RWPE2 (cell line): Measurements from ENCODE around the gene NDUFS6.
"Not testable (repeated sequence)": the region's sequence is repeated elsewhere in the genome, so short reads cannot be mapped to it uniquely, and the experiment has no call there.

Experiments
- ATAC-seq: fragments of 200-7000 bp; cut with Tn5 transposase; 3 replicates; pipeline ENCODE4 v1.9.1; 2021; ENCODE audit warnings: low read depth
- DNase-seq: peaks from one replicate; pipeline ENCODE4 v3.0.0-alpha.2; 2020; ENCODE audit warnings: low spot score
- H3K27ac ChIP-seq: fragments of 450-650 bp; 2 replicates; pipeline ENCODE4 v1.5.1; 2017; ENCODE audit warnings: mild to moderate bottlenecking; ENCODE audit not compliant: poor library complexity, severe bottlenecking
- H3K27me3 ChIP-seq: fragments of 250-450 bp; sonication (Bioruptor Pico); 2 replicates; pipeline ENCODE4 v1.5.1; 2021; ENCODE audit warnings: mild to moderate bottlenecking, moderate library complexity; ENCODE audit not compliant: insufficient read depth, poor library complexity, severe bottlenecking
- H3K36me3 ChIP-seq: fragments of 250-450 bp; sonication (Bioruptor Pico); 2 replicates; pipeline ENCODE4 v1.5.1; 2020; ENCODE audit warnings: low read depth, mild to moderate bottlenecking, moderate library complexity
- H3K4me1 ChIP-seq: fragments of 250-450 bp; sonication (Bioruptor Pico); 2 replicates; pipeline ENCODE4 v1.5.1; 2021; ENCODE audit warnings: mild to moderate bottlenecking, moderate library complexity; ENCODE audit not compliant: insufficient read depth, poor library complexity, severe bottlenecking
- H3K4me3 ChIP-seq: fragments of 250-450 bp; sonication (Bioruptor Pico); 2 replicates; pipeline ENCODE4 v1.5.1; 2021; ENCODE audit warnings: mild to moderate bottlenecking, moderate library complexity; ENCODE audit not compliant: severe bottlenecking
- H3K9me3 ChIP-seq: fragments of 250-450 bp; sonication (Bioruptor Pico); 2 replicates; pipeline ENCODE4 v1.5.1; 2021; ENCODE audit warnings: mild to moderate bottlenecking, moderate library complexity; ENCODE audit not compliant: severe bottlenecking
- CTCF ChIP-seq: fragments of 450-650 bp; IDR thresholded peaks from one replicate; pipeline ENCODE4 v1.5.1; 2017; ENCODE audit warnings: mild to moderate bottlenecking, moderate library complexity; ENCODE audit not compliant: poor library complexity, severe bottlenecking

NDUFS6 gene

GRCh38 chr5:1795506-1795905, 5.7 kb upstream of the NDUFS6 start:
- ATAC-seq (no peak), DNase-seq (no peak)
- no peaks in the 10 kb centered on the region for H3K27me3 ChIP-seq
- H3K4me3 ChIP-seq = no peak overlapping the region
- no peaks in the 10 kb centered on the region for H3K9me3 ChIP-seq
- peaks cover 19% of the 10 kb centered on the region for H3K36me3 ChIP-seq
- H3K4me1 ChIP-seq = peaks cover 13% of the 10 kb centered on the region
- no peak overlapping the region for H3K27ac ChIP-seq
- no peak for TF ChIP-seq CTCF

- Histone ChIP-seq H3K9me3 (no peaks in the 10 kb centered on the region), H3K27me3 (no peaks in the 10 kb centered on the region), H3K4me3 (no peak overlapping the region), H3K27ac (no peak overlapping the region), H3K36me3 (peaks cover 19% of the 10 kb centered on the region), H3K4me1 (peaks cover 10% of the 10 kb centered on the region)
- TF ChIP-seq CTCF = no peak
- no peak for DNase-seq
- no peak for ATAC-seq
Measured at GRCh38 chr5:1795931-1796330, 5.3 kb upstream of the NDUFS6 start.

- no peak for TF ChIP-seq CTCF
- H3K27me3 ChIP-seq = no peaks in the 10 kb centered on the region
- DNase-seq (no peak), ATAC-seq (no peak)
- H3K27ac ChIP-seq = no peak overlapping the region
- peaks cover 10% of the 10 kb centered on the region for H3K4me1 ChIP-seq
- peaks cover 19% of the 10 kb centered on the region for H3K36me3 ChIP-seq
- H3K9me3 ChIP-seq = no peaks in the 10 kb centered on the region
- no peak overlapping the region for H3K4me3 ChIP-seq
Measured at GRCh38 chr5:1796371-1797102, 4.7 kb upstream of the NDUFS6 start.

GRCh38 chr5:1797103-1797800, 4.0 kb upstream of the NDUFS6 start:
- ATAC-seq = no peak
- peaks cover 22% of the 10 kb centered on the region for H3K36me3 ChIP-seq
- no peaks in the 10 kb centered on the region for H3K9me3 ChIP-seq
- TF ChIP-seq CTCF = no peak
- H3K4me1 ChIP-seq = peaks cover 13% of the 10 kb centered on the region
- DNase-seq = no peak
- no peak overlapping the region for H3K27ac ChIP-seq
- no peak overlapping the region for H3K4me3 ChIP-seq
- no peaks in the 10 kb centered on the region for H3K27me3 ChIP-seq

GRCh38 chr5:1797855-1798254, 3.4 kb upstream of the NDUFS6 start:
- ATAC-seq = no peak
- H3K9me3 ChIP-seq = no peaks in the 10 kb centered on the region
- no peak for TF ChIP-seq CTCF
- H3K4me3 ChIP-seq = no peak overlapping the region
- H3K4me1 ChIP-seq = peaks cover 13% of the 10 kb centered on the region
- no peak for DNase-seq
- no peak overlapping the region for H3K27ac ChIP-seq
- H3K36me3 ChIP-seq = peaks cover 28% of the 10 kb centered on the region
- H3K27me3 ChIP-seq = no peaks in the 10 kb centered on the region

GRCh38 chr5:1798589-1798988, 2.6 kb upstream of the NDUFS6 start:
- H3K27me3 ChIP-seq, ATAC-seq, H3K9me3 ChIP-seq: not testable (repeated sequence)
- Histone ChIP-seq H3K36me3 (peaks cover 35% of the 10 kb centered on the region), H3K4me3 (peak overlapping the region; percentile 90), H3K4me1 (peaks cover 11% of the 10 kb centered on the region), H3K27ac (peak overlapping the region; percentile 54)
- DNase-seq = peak; percentile 58
